GM12878 (cell line): ENCODE measurements around the gene KATNIP. TPM values are rescaled to one million over a fixed set of nuclear protein-coding genes. Genes with fewer than 3 reads are reported as not detected.

Source experiments
- ATAC-seq: fragments of 200-7000 bp; cut with Tn5 transposase; 3 replicates; pipeline ENCODE4 v1.9.1; 2020; ENCODE audit warnings: mild to moderate bottlenecking, moderate library complexity
- BruUV-seq: library from RNA; stranded (reverse); fragments of 400-500 nt; replicated peaks from 2 replicates; lab custom pipeline; 2021; lab: Mats Ljungman, UMichigan
- CTCF ChIA-PET: fragments of 300-600 bp; sonication (Branson Sonifier 250); formaldehyde crosslinking; extraction: SDS; loops from one replicate; lab custom pipeline; 2021; ENCODE audit warnings: inconsistent platforms; lab: Yijun Ruan, JAX
- POLR2A ChIA-PET: fragments of 350-600 bp; formaldehyde crosslinking; extraction: SDS; loops from one replicate; lab custom pipeline; 2021; ENCODE audit warnings: inconsistent platforms; lab: Charles Lee
- RAD21 ChIA-PET: fragments of 300-600 bp; sonication (Branson Sonifier 250); formaldehyde crosslinking; loops from one replicate; lab custom pipeline; 2023; ENCODE audit warnings: antibody characterized with exemption; ENCODE audit not compliant: unreplicated experiment; lab: Charles Lee
- SMC1A ChIA-PET: fragments of 300-600 bp; sonication (Branson Sonifier 250); formaldehyde crosslinking; loops from one replicate; lab custom pipeline; 2023; ENCODE audit not compliant: unreplicated experiment, uncharacterized antibody; lab: Charles Lee
- DNase-seq: peaks from one replicate; pipeline ENCODE4 v3.0.0-alpha.2; 2011; ENCODE audit warnings: low read depth, low spot score
- FAIRE-seq: peaks from 3 replicates; lab custom pipeline; 2011; peaks lifted over from hg19 to GRCh38; lab: Jason Lieb, UNC
- H2AFZ ChIP-seq: 2 replicates; pipeline ENCODE4 v1.6.0; 2011; ENCODE audit warnings: low read depth, low read length, control low read depth; ENCODE audit not compliant: control insufficient read depth
- H3K27ac ChIP-seq: 2 replicates; pipeline ENCODE4 v1.5.1; 2011; ENCODE audit warnings: control low read depth; ENCODE audit not compliant: control insufficient read depth, insufficient read depth
- H3K27me3 ChIP-seq, 2 experiments: replicated peaks in 1 of 2; 2 replicates each; pipeline versions ENCODE4 v1.6.0 to v1.6.1; 2011; ENCODE audit warnings: low read length in 1 of 2; ENCODE audit not compliant: control insufficient read depth in 2 of 2, insufficient read depth in 2 of 2
- H3K36me3 ChIP-seq, 2 experiments: 2 replicates each; pipeline ENCODE4 v1.5.1; 2011; ENCODE audit warnings: low read length in 1 of 2; ENCODE audit not compliant: control insufficient read depth in 2 of 2, insufficient read depth in 2 of 2
- H3K4me1 ChIP-seq: 2 replicates; pipeline ENCODE4 v1.6.1; 2011; ENCODE audit warnings: mild to moderate bottlenecking, low read length, moderate library complexity, mixed read lengths; ENCODE audit not compliant: control insufficient read depth, insufficient read depth
- H3K4me2 ChIP-seq: 2 replicates; pipeline ENCODE4 v1.6.0; 2011; ENCODE audit warnings: control low read depth; ENCODE audit not compliant: control insufficient read depth, insufficient read depth
- H3K4me3 ChIP-seq: fragments of 200-600 bp; sonication (generic); 2 replicates; pipeline ENCODE4 v1.5.1; 2016
- H3K79me2 ChIP-seq: 2 replicates; pipeline ENCODE4 v1.6.0; 2011; ENCODE audit warnings: low read length; ENCODE audit not compliant: control insufficient read depth, insufficient read depth
- H3K9ac ChIP-seq: 2 replicates; pipeline ENCODE4 v1.8.0; 2011; ENCODE audit warnings: low read length, control low read depth, mixed read lengths; ENCODE audit not compliant: control insufficient read depth, insufficient read depth
- H3K9me3 ChIP-seq: replicated peaks from 3 replicates; pipeline ENCODE4 v1.5.1; 2011; ENCODE audit warnings: mild to moderate bottlenecking, low read length; ENCODE audit not compliant: control insufficient read depth, insufficient read depth
- H4K20me1 ChIP-seq: 2 replicates; pipeline ENCODE4 v1.6.0; 2011; ENCODE audit not compliant: control insufficient read depth, insufficient read depth
- BCL11A ChIP-seq: IDR thresholded peaks from 2 replicates; pipeline ENCODE4 v1.6.1; 2011; ENCODE audit warnings: low read depth, low read length
- CREM ChIP-seq: IDR thresholded peaks from 2 replicates; pipeline ENCODE4 v1.6.1; 2014; ENCODE audit warnings: antibody characterized with exemption, low read depth
- FOXM1 ChIP-seq: IDR thresholded peaks from 2 replicates; pipeline ENCODE4 v1.6.1; 2012; ENCODE audit warnings: low read depth, mild to moderate bottlenecking, inconsistent platforms, low read length, moderate library complexity
- KLF5 ChIP-seq: fragments of 450-650 bp; IDR thresholded peaks from 2 replicates; pipeline ENCODE4 v1.6.1; 2014; ENCODE audit warnings: mild to moderate bottlenecking; ENCODE audit not compliant: partially characterized antibody
- MYC ChIP-seq: IDR thresholded peaks from 2 replicates; pipeline ENCODE4 v1.6.1; 2011; ENCODE audit warnings: mild to moderate bottlenecking, low read length, moderate library complexity, inconsistent platforms; ENCODE audit not compliant: insufficient read depth, insufficient replicate concordance, insufficient read length, severe bottlenecking
- NBN ChIP-seq: fragments of 450-650 bp; IDR thresholded peaks from 2 replicates; pipeline ENCODE4 v1.6.1; 2016
- RFX5 ChIP-seq: IDR thresholded peaks from 2 replicates; pipeline ENCODE4 v1.6.1; 2011; ENCODE audit warnings: low read depth, low read length, improper control_type of control experiment
- SMAD1 ChIP-seq: fragments of 450-650 bp; IDR thresholded peaks from 2 replicates; pipeline ENCODE4 v1.6.1; 2018; ENCODE audit warnings: mild to moderate bottlenecking, low read depth; ENCODE audit not compliant: partially characterized antibody
- SPI1 ChIP-seq: IDR thresholded peaks from 2 replicates; pipeline ENCODE4 v1.6.1; 2011; ENCODE audit warnings: low read depth, mild to moderate bottlenecking, low read length, moderate library complexity, borderline replicate concordance; ENCODE audit not compliant: insufficient read depth
- STAT1 ChIP-seq: fragments of 450-650 bp; conservative IDR thresholded peaks from 2 replicates; pipeline ENCODE4 v1.6.1; 2014; ENCODE audit warnings: antibody characterized with exemption, mild to moderate bottlenecking
- TARDBP ChIP-seq: IDR thresholded peaks from 2 replicates; pipeline ENCODE4 v1.6.1; 2016; ENCODE audit warnings: borderline replicate concordance
- TCF12 ChIP-seq: IDR thresholded peaks from 2 replicates; pipeline ENCODE4 v1.6.1; 2011; ENCODE audit warnings: low read depth, mild to moderate bottlenecking, low read length
- ZBTB4 ChIP-seq: fragments of 450-650 bp; formaldehyde crosslinking; IDR thresholded peaks from 2 replicates; pipeline ENCODE4 v1.4.0; 2022; ENCODE audit warnings: mild to moderate bottlenecking, moderate library complexity
- ZNF622 ChIP-seq: fragments of 450-650 bp; IDR thresholded peaks from 2 replicates; pipeline ENCODE4 v1.6.1; 2017; ENCODE audit warnings: mild to moderate bottlenecking, inconsistent platforms
- ZSCAN29 ChIP-seq: fragments of 450-650 bp; IDR thresholded peaks from 2 replicates; pipeline ENCODE4 v1.6.1; 2017; ENCODE audit warnings: mild to moderate bottlenecking, moderate library complexity
- WGBS: methylation state at CpG from one replicate; pipeline ENCODE4 v1.1.6; 2016; ENCODE audit warnings: low lambda C conversion rate; ENCODE audit not compliant: insufficient replicate concordance, insufficient coverage; ENCODE audit errors: missing lambda C conversion rate; 5-methylcytosine and 5-hydroxymethylcytosine counted together
- in situ Hi-C: fragments of 300-500 bp; cut with MboI; formaldehyde crosslinking; loops from 9 replicates; pipeline ENCODE4 v1.14.3; 2018; ENCODE audit warnings: mixed read lengths
- intact Hi-C: fragments of 100-400 bp; cut with micrococcal nuclease; formaldehyde crosslinking; loops from one replicate; pipeline ENCODE4 v1.14.2; 2022; ENCODE audit not compliant: unreplicated experiment
- polyA plus RNA-seq, 11 experiments: library from polyadenylated mRNA; depleted of rRNA in 4 of 11; unstranded in 6 of 11; stranded (reverse) in 5 of 11; fragments of >200 nt; fragmentation: Nextera tagmentation in 4 of 11; fragmentation: Illumina TruSeq in 1 of 11; extraction: Ambion mirVana in 4 of 11; extraction: Trizol in 1 of 11; gene quantifications; 1 replicate in 1 of 11; 2 replicates in 10 of 11; pipeline versions ENCODE4 v1.2.1 to v1.2.3, GENCODE V29; 2011 to 2016; ENCODE audit warnings: inconsistent platforms in 2 of 11, missing spikeins in 2 of 11, low read depth in 1 of 11
- total RNA-seq, 4 experiments: library from RNA; depleted of rRNA in 3 of 4; stranded (reverse); fragments of >200 nt in 3 of 4; fragmentation: Illumina TruSeq in 1 of 4; extraction: Trizol in 1 of 4; gene quantifications; 2 replicates each; pipeline versions ENCODE4 v1.2.1 to v1.2.3, GENCODE V29; 2013 to 2021
- TF ChIP-seq, protein P1 (sequence below): fragments of 450-650 bp; IDR thresholded peaks from 2 replicates; pipeline ENCODE4 v1.6.1; 2017; ENCODE audit warnings: mild to moderate bottlenecking, moderate library complexity
- TF ChIP-seq, protein P2 (sequence below): IDR thresholded peaks from 2 replicates; pipeline ENCODE4 v1.6.1; 2012; ENCODE audit warnings: low read length, inconsistent platforms

KATNIP gene
- total and polyA plus RNA-seq, 10 of the 15 experiments (the other 5 are each of a cell fraction or from before 2014, with no cell fraction given) = 1.6 to 13.8 (median 9.1) TPM

- H2AFZ ChIP-seq = no peak overlapping the region
- in situ Hi-C loops (no loop called here), intact Hi-C loops (no loop called here)
- H3K27me3 ChIP-seq = no peaks in the 10 kb centered on the region
- no peak overlapping the region for H3K4me3 ChIP-seq
- no peaks in the 10 kb centered on the region for H3K4me1 ChIP-seq
- ChIA-PET POLR2A (no interaction called here), SMC1A (no interaction called here), CTCF (interaction anchor here (0.6 kb wide), 1 partner anchor 508 kb away, joined by 3 read pairs; no protein-coding TSS in a partner anchor), RAD21 (no interaction called here)
- H3K9ac ChIP-seq = no peak overlapping the region
- FAIRE-seq = no peak
- no peak overlapping the region for H3K27ac ChIP-seq
- no peaks in the 10 kb centered on the region for H3K36me3 ChIP-seq
- no peaks in the 10 kb centered on the region for H3K9me3 ChIP-seq
- H3K4me2 ChIP-seq = no peak overlapping the region
- no peaks in the 10 kb centered on the region for H4K20me1 ChIP-seq
- no peaks in the 10 kb centered on the region for H3K79me2 ChIP-seq
- 86% methylated on average over 5 of the region's 5 CpGs for WGBS
- no peak for ATAC-seq
- BruUV-seq = no TSS peak
- no peak for DNase-seq
- TF ChIP-seq MYC (no peak), RFX5 (no peak), BCL11A (no peak), KLF5 (no peak), ZSCAN29 (no peak), ZNF622 (no peak), TCF12 (no peak), FOXM1 (no peak), ZBTB4 (CRISPR knock-in tag) (no peak), STAT1 (no peak), SPI1 (no peak), SMAD1 (no peak), TARDBP (no peak), CREM (no peak), NBN (no peak)
- TF ChIP-seq, protein P1, sequence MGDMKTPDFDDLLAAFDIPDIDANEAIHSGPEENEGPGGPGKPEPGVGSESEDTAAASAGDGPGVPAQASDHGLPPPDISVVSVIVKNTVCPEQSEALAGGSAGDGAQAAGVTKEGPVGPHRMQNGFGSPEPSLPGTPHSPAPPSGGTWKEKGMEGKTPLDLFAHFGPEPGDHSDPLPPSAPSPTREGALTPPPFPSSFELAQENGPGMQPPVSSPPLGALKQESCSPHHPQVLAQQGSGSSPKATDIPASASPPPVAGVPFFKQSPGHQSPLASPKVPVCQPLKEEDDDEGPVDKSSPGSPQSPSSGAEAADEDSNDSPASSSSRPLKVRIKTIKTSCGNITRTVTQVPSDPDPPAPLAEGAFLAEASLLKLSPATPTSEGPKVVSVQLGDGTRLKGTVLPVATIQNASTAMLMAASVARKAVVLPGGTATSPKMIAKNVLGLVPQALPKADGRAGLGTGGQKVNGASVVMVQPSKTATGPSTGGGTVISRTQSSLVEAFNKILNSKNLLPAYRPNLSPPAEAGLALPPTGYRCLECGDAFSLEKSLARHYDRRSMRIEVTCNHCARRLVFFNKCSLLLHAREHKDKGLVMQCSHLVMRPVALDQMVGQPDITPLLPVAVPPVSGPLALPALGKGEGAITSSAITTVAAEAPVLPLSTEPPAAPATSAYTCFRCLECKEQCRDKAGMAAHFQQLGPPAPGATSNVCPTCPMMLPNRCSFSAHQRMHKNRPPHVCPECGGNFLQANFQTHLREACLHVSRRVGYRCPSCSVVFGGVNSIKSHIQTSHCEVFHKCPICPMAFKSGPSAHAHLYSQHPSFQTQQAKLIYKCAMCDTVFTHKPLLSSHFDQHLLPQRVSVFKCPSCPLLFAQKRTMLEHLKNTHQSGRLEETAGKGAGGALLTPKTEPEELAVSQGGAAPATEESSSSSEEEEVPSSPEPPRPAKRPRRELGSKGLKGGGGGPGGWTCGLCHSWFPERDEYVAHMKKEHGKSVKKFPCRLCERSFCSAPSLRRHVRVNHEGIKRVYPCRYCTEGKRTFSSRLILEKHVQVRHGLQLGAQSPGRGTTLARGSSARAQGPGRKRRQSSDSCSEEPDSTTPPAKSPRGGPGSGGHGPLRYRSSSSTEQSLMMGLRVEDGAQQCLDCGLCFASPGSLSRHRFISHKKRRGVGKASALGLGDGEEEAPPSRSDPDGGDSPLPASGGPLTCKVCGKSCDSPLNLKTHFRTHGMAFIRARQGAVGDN = no peak
- TF ChIP-seq, protein P2, sequence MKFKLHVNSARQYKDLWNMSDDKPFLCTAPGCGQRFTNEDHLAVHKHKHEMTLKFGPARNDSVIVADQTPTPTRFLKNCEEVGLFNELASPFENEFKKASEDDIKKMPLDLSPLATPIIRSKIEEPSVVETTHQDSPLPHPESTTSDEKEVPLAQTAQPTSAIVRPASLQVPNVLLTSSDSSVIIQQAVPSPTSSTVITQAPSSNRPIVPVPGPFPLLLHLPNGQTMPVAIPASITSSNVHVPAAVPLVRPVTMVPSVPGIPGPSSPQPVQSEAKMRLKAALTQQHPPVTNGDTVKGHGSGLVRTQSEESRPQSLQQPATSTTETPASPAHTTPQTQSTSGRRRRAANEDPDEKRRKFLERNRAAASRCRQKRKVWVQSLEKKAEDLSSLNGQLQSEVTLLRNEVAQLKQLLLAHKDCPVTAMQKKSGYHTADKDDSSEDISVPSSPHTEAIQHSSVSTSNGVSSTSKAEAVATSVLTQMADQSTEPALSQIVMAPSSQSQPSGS = no peak
These were observed 14.3 kb downstream of the KATNIP start for GRCh38 chr16:27564224-27564623.
